Stimulated activated CD4-positive, alpha-beta T cell treated with anti-CD3 and anti-CD28 coated beads, Interleukin-12 subunit alpha, Interleukin-12 subunit beta, amount 100 ng/mL, for 24 hours (primary cell): ENCODE data around the gene KRTAP10-12.
"Not testable (repeated sequence)": the region's sequence is repeated elsewhere in the genome, so short reads cannot be mapped to it uniquely, and the experiment has no call there.

Source experiments
- DNase-seq, 2 experiments: peaks; one replicate each; pipeline ENCODE4 v3.0.0-alpha.2; 2020; ENCODE audit warnings: low read depth in 2 of 2

The KRTAP10-12 gene, protein sequence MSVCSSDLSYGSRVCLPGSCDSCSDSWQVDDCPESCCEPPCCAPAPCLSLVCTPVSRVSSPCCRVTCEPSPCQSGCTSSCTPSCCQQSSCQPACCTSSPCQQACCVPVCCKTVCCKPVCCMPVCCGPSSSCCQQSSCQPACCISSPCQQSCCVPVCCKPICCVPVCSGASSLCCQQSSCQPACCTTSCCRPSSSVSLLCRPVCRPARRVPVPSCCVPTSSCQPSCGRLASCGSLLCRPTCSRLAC

DNA sequence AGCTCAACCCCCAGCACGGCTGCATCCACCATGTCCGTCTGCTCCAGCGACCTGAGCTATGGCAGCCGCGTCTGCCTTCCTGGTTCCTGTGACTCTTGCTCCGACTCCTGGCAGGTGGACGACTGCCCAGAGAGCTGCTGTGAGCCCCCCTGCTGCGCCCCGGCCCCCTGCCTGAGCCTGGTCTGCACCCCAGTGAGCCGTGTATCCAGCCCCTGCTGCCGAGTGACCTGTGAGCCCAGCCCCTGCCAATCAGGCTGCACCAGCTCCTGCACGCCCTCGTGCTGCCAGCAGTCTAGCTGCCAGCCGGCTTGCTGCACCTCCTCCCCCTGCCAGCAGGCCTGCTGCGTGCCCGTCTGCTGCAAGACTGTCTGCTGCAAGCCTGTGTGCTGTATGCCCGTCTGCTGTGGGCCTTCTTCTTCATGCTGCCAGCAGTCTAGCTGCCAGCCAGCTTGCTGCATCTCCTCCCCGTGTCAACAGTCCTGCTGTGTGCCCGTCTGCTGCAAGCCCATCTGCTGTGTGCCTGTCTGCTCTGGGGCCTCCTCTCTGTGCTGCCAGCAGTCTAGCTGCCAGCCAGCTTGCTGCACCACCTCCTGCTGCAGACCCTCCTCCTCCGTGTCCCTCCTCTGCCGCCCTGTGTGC lies at the start of gene KRTAP10-12:
Gene KRTAP10-12, plus strand, starts transcription at position 1 of the 639 bp plus-strand sequence. Its CDS starts 30 bp downstream, at position 31.
- DNase-seq = not testable (repeated sequence)

DNA sequence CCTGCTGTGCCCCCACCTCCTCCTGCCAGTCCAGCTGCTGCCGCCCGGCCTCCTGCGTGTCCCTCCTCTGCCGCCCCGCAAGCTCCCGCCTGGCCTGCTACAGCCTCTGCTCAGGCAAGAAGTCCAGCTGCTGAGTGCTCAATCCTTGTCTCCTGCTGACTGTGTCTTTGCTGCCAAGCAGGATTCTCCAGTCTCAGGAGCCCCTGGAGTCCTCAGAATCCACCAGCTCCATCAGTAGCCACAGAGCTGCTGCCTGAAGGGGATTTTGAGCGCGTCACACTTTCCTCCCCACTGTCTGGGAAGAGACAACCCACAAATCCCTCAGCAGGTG lies 49.8 kb upstream of the KRTAP10-12 start:
- DNase-seq = no peak

DNA sequence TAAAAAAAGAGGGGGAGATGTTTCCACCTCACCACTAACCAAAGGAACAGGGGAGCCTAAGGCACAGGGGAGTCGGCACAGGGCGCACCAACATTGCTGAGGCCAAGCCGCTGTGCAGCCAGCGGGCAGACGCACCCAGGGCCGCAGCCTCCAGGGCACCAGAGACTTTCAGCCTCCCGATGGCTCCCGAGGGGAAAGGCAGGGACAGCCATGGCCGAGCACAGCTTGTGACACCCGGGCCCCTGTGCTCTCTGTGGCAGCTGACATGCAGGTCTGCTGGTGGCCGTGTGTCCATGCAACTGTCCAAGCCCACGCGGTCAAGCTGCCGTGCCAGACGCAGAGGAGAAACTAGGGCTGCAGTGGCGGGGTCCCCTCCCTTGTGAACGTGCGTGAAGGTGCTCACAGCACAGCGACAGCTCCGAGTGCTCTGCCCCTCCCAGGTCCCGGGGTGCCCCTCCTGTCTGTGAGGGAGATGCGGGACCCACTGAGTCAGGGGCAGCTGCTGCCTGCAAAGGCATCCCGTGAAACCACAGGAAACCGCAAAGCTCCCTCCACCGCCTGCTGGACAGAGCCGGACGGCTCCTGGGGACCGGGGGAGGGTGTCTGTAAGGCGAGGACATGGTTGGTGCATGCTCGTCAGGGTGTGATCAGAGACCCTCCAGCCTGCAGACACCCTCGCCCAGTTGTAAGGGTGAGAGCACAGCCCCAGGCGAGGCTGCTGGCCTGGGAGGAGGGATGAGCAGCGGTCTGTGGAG lies 48.2 kb upstream of the KRTAP10-12 start:
- no peak for DNase-seq

DNA sequence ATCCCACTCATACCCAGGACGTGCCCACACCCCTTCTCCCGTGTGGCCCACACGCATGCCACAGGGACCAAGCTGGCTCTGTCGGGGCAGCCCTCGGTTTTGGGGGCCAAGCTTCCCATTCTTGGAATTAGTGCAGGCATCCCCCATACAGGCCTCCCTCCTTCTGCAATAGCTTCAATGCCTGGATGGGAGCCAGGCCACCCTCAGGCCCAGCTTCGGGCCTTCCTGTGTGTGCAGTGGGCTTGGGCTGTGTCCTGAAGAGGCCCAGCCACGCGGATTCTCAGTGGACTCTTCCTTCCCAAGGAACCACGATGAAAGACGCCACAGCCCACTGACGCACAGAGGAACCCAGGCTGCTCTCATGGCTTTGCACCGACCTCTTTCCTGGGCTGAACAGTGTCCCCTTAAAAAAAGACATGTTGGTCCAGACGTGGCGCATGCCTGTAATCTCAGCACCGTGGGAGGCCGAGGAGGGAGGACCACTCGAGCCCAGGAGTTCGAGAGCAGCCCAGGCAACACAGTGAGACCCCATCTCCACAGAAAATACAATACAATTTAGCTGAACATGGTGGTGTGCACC lies 47.4 kb upstream of the KRTAP10-12 start:
- DNase-seq = no peak

DNA sequence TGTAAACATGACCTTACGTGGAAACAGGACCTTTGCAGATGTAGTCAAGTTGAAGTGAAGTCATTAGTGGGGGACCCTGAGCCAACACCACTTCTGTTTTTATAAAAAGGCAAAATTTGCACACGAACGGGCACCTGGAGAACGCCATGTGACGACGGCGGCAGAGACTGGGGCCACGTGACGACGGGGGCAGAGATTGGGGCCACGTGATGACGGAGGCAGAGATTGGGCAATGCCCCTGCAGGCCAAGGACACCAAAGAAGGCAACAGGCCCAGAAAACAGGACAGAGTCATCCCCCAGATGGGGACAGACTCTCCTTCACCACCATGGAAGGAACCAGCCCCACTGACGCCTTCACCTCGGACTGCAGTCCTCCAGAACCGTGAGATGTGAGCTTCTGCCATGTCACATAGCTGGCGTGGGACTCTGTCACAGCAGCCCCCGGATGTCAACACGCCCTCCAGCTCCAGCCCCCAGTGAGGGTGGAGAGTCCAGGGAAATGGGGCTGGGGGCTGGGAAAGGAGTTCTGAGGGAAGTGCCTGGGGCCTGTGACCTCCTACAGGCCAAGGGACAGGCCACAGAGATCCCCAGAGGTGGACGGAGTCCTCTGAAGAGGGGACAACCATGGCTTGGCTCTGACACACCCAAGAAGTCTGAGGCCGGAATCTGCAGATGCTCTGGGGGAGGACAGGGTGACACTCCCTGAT lies 46.6 kb upstream of the KRTAP10-12 start:
- no peak for DNase-seq

DNA sequence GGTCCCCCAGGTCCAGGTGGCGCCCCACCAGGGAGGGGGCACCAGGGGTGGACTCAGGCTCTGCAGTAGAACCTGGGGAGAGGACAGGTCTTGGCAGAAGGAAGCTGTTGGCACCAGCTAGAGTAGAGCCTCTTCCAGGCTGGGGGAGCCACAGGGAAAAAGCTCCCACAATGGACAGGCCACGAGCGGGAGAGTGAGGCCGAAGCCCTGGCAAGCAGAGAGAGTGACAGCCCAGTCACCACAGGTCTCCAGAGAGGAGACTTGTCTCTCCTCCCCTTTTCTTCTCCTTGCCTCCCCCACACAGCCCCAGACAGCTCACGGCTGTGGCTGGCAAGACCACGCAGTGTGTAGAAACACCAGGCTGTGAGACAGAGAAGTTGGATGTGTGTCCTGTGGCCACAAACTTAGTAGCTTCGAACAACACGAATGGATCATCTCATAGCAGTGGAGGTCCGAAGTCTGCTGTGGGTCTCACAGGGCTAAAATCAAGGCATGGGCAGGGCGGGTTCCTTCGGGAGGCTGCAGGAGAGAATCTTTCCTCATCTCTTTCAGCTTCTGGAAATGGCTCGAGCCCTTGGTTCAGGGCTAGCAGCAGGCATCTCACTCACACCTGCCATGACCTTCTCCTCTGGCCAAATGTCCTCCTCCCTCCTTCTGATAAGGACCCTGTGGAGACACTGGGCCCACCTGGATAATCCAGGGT lies 45.8 kb upstream of the KRTAP10-12 start:
- DNase-seq = no peak

DNA sequence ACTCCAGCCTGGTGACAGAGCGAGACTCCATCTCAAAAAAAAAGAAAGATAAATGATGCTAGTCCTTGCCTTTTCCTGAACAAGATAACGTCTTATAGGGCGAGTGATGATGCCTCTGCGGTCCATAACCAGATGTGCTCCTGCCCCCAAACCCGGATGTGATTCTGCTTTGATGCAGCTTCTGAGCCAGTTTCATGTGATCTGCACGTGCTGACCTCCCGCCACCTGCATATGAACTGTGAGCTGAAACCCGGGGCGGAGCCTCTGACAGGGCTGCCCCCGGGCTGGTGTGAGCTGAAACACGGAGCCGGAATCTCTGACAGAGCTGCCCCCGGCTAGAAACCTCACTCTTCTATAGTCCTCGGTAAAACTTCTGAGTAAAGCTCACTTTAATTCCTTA lies 43.8 kb upstream of the KRTAP10-12 start:
- DNase-seq = no peak

DNA sequence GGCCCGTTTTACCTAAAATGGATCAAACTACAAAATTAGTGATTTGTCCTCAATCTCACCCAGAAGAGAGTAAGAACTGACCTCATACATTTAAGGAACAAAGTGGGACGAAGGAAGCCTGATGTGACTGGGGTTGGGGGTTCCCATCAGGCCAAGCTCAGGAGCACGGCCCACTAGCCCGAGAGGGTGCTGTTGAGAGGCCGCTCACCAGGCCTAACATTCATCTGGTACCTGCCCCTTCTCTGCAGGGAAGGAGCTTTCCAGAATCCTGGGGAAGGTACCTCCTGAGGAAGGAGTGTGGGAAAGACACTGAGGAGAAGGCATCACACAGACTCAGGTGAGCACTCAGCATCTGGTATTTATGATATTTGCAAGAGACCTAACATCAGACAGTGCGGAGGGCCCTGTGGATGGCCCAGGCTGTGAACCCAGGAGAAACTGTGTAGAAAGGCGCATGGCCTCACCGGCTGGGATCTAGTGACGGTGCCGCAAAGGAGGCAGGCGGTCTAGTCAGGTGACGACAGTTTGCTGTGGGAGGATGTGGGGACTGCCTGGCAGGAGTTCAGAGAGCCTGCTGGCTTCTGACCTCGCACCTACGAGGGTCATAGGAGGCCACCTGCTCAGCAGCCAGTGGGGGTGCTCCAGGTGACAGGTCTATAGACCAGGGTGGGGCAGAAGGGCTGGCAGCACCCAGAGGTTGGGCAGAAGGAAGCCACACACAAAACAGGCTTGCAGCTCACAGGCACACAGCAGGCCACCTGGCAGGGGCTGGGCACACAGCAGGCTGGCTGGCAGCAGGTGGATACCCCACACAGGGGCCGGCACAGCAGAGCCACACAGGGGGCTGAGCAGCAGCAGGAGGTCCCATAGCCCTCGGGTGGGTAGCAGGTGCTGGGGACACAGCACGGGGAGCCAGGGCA lies 43.1 kb upstream of the KRTAP10-12 start:
- no peak for DNase-seq

DNA sequence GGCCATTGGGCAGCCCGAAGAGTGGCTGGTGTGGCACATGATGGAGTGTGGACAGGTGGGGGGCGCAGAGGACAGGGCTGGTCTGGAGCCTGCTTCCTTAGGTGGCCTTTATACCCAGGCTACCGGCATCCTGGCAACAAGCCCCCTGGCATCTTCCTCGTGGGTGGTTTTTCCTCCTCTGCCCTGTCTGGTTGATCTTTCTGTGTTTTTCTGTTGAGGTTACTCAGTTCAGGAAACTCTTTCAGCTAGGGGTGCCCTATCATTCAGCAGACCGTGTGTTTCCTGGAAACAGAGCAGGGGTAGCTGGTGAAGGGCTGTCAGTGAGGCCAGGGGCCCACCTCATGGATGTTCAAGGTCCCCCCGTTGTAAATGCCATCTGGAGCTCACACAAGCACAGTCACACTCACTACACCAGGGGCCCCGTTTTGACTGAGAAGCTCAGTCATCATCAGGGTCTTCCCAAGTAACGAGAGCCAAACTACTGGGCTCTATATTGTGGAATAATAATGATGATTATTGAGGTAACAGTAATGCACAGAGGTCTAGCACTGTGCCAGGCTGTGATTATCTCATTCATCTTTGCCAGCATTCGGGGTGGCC lies 42.3 kb upstream of the KRTAP10-12 start, which contains the start of gene KRTAP12-4:
Gene KRTAP12-4, minus strand, starts transcription at position 84 of the 600 bp plus-strand sequence. Its CDS starts 45 bp downstream, at position 39.
- no peak for DNase-seq

DNA sequence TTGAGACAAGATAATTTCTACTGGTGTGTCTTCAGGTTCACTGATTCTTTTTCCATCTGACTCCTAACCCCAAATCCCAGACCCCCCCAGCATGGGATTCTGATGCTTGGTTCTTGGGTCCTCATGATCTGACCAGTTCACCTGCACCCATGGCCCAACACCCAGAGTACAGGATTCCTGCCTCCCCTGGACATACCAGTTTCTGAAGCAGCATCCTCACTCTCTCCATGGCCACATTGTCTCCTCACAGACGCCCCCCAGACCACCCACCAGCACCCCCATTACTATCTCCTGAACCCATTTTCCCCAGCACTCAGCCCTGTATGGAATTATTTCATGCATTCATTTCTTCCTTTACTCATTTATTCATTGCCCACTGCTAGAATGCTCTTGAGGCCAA lies 40.1 kb upstream of the KRTAP10-12 start:
- DNase-seq = no peak

DNA sequence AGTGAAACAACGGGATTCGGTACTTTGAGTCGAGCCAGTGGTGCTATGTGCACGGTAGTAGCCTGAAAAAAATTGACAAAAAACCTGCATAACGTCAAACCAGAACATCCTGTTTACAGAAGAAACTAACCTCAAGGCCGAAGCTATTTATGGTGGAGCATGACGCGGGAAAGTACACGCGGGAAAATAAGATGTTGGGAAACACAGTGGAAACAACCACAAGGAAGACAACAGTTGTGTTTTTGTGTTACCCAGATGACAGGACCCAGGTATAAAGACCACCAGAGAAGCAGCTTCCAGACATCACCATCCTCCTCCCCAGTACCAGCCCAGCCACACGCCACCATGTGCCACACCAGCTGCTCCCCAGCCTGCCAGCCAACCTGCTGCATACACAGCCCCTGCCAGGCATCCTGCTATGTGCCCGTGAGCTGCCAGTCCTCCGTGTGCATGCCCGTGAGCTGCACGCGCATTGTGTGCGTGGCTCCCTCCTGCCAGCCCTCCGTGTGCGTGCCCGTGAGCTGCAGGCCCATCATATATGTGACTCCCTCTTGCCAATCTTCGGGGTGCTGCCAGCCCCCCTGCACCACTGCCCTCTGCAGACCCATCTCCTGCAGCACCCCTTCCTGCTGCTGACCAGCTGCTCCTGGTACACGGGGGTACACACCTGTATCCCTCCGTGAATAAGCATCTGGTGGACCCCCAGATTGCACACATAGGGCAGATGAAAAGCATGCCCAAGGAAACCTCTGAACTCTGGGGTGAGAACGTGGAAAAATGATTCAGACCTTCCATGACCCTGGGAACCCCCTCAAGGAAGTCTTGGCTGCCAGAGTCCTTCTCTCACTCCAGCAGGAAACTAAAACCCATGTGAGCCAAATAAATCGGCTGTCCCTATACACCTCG lies 39.1 kb upstream of the KRTAP10-12 start, which contains the start of gene KRTAP12-3:
Gene KRTAP12-3, plus strand, starts transcription at position 298 of the 906 bp plus-strand sequence. Its CDS starts 48 bp downstream, at position 346.
- DNase-seq = no peak

DNA sequence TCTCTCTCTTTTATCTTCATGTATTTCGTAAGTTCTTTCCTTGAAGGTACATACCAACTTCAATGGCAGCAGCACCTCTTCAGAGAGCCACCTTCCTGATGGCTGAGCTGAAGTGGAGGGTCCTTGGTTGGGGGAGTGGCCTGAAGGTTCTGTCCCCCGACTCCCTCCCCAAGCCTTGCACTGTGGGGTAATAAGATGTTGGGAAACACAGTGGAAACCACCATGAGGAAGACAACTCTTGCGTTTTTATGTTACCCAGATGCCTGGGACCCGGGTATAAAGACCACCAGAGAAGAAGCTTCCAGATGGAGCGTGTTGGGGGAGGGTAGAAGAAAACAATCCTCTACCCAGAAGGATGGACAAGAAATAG lies 38.4 kb upstream of the KRTAP10-12 start:
- no peak for DNase-seq

DNA sequence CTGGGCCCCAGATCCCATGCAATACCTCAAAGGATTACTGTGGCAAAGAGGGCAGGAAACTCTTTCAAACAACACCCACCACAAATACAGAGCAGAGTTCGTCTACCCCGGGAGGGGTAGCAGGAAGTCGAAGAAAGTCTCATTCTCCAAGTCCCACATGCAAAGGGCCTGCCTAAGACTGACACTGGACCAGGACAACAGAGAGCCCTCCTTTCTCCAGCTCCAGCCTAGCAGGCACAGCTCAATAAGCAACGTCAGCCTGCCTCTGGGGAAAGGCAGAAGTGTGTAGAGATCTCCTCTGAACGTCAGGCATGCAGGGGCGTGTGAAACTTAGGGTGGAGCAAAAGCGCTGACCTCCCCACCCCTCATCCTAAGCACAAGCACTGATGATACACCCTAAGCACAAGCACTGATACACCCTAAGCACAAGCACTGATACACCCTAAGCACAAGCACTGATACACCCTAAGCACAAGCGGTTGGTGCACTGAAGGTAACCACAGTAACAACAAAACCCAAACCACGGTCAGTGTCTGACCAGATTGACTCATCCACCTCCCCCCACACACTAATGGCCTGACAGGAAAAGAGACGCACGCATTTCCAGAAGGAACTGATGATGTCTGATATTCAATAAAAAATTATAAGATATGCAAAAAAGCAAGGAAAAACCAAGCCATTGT lies 37.9 kb upstream of the KRTAP10-12 start:
- no peak for DNase-seq

DNA sequence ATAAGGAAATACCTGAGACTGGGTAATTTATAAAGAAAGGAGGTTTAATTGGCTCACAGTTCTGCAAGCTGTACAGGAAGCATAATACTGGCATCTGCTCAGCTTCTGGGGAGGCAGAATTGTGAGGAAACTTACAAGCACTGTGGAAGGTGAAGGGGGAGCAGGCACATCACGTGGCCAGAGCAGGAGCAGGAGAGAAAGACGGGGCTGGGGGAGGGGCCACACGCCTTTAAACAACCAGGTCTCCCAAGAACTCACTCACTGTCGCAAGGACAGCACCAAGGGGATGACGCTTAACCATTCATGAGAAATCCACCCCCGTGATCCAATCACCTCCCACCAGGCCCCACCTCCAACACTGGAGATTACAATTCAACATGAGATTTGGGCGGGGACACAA lies 35.4 kb upstream of the KRTAP10-12 start:
- not testable (repeated sequence) for DNase-seq

DNA sequence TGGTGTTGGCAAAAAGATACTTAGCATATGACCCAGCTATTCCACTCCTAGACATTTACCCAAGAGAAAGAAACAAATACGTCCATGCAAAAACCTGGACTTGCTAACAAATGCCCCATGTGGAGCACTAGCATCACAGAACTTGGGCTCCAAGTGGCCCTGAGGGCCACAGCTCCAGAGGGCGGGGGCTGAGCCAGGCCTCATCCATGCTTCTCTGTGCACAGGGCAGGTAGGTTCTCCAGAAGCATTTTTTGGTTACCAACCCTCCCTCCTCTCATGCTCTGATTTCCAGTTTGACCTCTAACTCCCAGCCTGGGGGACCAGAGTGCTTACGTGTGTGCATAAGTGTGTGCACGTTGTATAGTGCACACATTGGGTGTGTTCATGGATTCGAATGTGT lies 32.3 kb upstream of the KRTAP10-12 start:
- DNase-seq = no peak

DNA sequence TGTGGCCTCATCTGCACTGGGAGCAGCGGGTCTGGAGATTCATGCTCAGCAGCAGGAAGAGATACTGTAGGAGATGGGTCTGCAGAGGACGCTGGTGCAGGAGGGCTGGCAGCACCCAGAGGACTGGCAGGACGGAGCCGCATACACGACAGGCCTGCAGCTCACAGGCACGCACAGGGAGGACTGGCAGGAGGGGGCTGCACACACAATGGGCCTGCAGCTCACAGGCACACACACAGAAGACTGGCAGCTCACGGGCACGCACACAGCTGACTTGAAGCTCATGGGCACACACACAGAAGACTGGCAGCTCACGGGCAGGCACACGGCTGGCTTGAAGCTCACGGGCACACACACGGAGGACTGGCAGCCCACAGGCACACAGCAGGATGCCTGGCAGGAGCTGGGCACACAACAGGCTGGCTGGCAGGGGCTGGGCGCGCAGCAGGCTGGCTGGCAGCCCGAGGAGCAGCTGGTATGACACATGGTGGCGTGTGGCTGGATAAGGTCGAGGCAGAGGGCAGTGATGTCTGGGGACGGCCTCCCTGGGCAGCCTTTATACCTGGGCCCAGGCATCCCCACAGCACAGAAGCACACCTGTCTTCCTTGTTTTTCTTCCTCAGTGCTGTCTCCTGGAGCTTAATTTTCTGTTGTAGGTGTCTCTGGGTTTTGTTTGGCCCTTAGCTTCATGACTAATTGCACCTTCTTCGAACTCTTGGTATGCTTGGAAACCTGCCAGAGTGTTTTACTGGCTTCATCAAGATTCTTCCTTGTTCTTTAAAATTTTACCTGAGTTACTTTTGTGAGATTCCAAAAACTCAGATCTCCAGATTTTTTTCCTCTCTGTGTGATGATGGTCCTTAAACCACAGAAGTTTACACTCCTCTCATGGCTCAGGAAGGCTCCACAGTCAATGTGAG lies 30.3 kb upstream of the KRTAP10-12 start, which contains the start of gene KRTAP12-2:
Gene KRTAP12-2, minus strand, starts transcription at position 527 of the 920 bp plus-strand sequence. Its CDS starts 41 bp downstream, at position 486.
- DNase-seq = no peak

DNA sequence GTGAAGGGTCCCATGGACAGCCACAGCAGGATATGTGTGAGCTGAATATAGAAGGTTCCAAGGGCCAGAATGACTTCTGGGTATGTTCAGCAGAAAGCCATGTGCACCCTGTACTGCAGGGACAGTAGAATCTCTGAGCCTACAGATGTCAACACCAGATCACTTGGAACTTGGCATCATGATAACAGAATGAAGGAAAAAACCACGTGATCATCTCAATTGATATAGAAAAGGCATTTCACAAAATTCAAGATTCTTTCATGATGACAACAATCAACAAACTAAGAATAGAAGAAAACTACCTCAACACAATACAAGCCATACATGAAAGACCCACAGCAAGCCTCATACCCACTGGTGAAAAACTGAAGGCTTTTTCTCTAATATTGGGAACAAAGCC lies 29.4 kb upstream of the KRTAP10-12 start:
- no peak for DNase-seq
